ENCODE data around the gene CDC27.
"Not testable (repeated sequence)": the region's sequence is repeated elsewhere in the genome, so short reads cannot be mapped to it uniquely, and the experiment has no call there.

CDC27 gene

DNA sequence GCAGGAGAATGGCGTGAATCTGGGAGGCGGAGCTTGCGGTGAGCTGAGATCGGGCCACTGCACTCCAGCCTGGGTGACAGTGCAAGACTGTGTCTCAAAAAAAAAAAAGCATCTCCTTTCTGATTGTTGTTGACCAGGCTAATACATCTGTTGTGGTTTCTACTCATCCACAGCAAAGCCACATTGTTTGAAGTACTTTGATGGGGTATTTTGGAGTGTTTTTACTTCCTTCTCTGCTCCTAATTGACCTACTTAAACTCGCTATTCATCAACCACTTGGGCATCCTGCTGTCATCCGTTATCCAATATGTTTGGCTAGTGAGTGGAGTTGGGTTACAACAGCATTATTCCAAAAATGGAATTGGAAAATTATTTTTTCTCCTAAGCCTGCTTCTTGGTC lies 3.5 kb upstream of the CDC27 start:
- DNase-seq (ENCODE audit: low spot score), result no peak

DNA sequence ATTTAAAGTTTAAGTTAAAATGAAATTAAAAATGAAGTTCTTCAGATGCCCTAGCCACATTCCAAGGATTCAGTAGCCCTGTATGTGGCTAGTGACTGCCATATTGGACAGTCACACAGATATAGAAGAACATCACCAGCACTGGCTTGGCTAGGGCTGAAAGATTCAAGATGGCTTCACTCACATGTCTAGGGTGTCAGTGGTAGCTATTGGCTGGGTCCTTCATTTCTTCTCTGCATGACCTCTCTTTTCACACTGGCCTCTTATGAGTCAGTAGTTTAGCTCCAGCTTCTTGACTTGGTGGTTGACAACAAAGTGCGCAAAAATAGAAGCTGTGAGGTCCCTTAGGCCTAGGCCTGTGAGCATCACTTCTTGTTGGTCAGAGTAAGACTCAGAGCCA lies 1.7 kb upstream of the CDC27 start:
- DNase-seq (ENCODE audit: low spot score), result no peak

DNA sequence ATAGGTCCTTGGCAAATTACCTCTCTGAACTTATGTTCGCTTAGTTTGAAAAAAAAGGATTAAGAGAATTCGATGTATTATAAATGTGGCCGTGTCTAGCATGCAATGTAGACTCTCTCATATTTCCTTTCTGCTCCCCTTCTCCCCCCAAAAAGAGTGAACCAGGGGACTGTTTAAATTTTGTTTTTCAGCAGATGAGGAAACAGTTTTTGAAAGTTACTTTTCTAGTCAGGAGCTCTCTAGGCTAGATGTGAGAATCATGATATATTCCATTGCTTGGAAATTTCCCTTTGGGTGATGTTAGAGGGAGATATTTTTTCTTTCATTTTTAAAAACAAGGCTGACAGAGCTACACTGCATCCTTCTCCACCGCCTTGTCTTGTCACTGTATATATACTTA lies 1.1 kb upstream of the CDC27 start:
- DNase-seq (ENCODE audit: low spot score), result no peak

DNA sequence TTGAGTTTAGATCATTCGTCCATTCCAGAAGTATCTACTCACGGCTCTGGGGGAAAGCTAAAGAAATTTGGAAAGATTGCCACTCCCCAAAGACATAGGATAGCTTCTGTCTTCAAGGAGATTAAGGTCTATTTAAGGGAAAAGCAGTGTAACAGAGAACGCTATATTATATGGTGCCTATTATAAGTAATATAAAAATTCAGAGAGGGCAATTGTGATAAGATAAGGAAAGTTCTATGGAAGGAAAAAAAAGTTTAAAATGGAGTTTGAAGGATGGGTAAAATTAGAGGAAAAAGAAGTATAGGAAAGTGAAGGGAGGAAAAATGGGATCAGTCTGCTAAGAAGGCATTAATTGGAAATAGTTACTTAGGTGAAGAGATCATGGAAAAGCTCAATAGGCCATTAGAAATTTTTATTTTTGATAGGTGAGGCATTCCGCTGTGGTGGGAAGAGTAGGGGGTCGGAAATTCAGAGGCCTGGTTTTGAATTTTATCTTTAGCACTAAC lies 690 bp upstream of the CDC27 start:
- no peak for DNase-seq (ENCODE audit: low spot score)

DNA sequence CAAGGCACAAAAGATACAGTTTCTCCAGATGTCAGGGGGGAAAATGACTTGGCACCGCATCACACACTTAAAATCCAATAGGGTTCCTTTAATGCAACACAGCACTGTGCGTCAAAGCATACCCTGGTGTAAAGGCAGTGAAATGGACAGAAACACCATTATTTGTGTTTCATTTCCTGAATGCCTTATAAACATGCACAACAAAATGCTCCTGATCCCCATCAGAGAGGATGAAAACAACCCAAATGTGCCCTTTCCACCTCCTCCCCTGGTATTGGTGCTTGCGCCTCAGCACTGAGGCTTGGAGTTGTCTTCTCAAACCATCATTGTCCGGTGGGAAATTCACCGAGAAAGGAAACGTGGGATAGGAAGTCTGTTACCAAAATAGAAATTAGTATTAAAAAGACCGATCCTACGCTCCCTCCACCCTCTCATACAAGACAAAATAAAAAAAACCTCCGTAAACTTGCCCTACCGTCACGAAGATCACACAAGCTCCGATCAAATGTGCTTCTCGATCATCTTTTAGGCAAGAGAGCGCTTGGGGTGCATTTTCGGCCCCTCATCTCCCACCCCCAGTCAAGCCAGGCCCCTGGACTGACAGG lies 722 bp downstream of the CDC27 start:
- peak; percentile 37 for DNase-seq (ENCODE audit: low spot score)

DNA sequence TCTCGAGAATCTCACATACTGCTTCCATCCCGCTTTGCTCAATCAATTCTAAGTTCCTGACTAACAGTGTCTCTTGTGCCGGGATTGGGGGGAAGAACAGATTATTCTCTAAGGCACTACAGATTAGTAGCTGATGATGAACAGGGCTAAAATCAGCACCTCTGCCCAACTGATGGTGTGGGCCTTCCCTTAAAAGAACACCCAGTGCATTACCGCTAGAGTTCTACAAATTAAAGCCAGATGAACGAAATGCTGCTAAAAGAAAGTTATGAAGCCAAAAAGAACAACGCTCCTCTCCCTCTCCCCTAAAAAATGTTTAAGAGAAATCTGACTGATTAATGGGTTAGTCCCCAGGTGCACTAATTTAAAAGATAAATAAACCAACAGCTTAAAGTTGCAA lies 4.4 kb downstream of the CDC27 start:
- no peak for DNase-seq (ENCODE audit: low spot score)

DNA sequence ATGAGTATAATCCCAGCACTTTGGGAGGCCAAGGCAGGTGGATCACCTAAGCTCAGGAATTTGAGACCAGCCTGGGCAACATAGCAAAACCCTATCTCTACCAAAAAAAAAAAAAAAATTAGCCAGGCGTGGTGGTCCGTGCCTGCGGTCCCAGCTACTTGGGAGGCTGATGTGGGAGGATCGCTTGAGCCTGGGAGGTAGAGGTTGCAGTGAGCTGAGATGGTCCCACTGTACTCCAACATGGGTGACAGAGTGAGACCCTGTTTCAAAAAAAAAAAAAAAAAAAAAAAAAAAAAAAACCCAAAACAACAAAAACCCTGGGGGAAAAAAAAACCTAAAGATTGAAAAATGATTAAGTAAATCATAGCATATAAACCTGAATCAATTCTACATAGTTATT lies 8.1 kb downstream of the CDC27 start:
- not testable (repeated sequence) for DNase-seq (ENCODE audit: low spot score)

DNA sequence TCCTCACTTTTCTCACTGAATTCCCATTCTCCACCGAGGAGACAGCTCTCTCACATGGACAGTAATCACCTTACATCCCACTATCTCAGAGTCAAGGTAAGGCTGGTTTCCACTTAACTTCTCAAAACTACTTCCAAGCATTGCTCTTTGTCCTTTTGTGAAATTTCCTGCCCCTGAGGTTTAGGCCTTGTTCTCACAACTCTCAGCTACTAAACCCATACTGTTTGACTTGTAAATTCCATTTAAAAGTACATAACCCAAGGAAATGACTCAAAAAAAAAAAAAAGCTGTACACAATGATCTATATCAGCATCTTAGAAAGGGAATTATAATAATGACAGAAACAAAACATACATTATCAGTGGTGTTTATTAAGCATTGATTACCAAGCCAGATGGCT lies 8.8 kb downstream of the CDC27 start:
- no peak for DNase-seq (ENCODE audit: low spot score)

DNA sequence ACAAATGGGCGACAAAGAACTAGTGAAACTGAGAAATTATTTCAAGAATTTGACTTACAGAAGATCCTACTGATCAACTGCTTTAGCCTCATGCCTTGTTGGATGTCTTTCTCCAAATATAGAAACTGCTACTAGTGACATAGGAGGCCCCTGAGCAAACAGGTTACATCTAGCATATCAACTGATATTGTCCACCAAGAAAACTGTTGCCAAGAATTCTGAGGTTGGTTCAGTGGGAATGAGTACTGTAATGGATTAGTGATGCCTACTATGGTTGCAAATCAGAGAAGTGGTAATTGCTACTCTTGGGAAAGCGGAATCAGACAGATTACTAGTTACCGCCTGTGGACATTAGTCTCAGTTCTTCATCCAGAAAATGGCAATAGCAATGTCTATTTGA lies 10.0 kb downstream of the CDC27 start:
- DNase-seq (ENCODE audit: low spot score), result no peak

DNA sequence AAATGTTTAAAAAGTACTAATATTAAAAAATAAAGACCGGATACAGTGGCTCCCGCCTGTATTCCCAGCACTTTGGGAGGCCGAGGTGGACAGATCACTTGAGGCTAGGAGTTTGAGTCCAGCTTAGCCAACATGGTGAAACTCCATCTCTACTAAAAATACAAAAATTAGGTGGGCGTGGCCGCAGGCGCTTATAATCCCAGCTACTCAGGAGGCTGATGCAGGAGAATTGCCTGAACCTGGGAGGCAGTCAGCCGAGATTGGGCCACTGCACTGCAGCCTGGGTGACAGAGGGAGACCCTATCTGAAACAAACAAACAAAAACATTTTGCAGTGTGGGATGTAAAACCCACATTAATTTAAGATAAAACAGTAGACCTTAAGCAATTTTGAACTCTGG lies 11.8 kb downstream of the CDC27 start:
- no peak for DNase-seq (ENCODE audit: low spot score)

DNA sequence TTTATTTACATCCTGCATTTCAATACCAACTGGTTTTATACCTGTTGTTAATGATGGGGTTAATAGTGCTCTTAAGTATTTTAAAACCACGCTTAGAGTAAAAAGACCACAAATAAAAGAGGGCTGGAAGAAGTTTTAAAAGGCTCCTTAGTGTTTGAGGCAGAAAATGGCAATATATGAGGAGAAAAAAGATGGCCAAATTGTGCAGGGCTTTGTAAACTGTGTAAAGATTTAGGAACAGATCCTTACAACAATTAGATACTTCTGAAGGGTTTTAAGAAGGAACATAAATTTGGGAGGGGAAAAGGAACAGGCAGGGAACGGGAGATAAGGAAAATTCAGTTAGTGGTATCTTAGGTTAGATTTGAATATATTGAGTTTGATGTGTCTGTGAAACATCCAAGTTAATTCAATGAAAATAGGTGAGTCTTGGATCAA lies 12.7 kb downstream of the CDC27 start:
- DNase-seq (ENCODE audit: low spot score), result no peak

DNA sequence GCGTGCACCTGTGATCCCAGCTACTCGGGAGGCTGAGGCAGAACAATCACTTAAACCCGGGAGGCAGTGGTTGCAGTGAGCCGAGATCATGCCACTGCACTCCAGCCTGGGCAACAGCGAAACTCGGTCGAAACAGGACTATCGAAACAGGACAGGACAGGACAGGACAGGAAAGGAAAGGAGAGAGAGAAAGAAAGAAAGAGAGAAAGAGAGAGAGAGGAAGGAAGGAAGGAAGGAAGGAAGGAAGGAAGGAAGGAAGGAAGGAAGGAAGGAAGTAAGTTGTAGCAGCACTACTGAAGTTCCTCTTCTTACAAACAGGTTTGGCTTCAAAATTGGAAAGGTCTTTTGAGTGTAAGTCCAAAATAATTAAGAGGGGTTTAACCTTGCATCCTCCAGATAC lies 14.3 kb downstream of the CDC27 start:
- DNase-seq (ENCODE audit: low spot score), result not testable (repeated sequence)

DNA sequence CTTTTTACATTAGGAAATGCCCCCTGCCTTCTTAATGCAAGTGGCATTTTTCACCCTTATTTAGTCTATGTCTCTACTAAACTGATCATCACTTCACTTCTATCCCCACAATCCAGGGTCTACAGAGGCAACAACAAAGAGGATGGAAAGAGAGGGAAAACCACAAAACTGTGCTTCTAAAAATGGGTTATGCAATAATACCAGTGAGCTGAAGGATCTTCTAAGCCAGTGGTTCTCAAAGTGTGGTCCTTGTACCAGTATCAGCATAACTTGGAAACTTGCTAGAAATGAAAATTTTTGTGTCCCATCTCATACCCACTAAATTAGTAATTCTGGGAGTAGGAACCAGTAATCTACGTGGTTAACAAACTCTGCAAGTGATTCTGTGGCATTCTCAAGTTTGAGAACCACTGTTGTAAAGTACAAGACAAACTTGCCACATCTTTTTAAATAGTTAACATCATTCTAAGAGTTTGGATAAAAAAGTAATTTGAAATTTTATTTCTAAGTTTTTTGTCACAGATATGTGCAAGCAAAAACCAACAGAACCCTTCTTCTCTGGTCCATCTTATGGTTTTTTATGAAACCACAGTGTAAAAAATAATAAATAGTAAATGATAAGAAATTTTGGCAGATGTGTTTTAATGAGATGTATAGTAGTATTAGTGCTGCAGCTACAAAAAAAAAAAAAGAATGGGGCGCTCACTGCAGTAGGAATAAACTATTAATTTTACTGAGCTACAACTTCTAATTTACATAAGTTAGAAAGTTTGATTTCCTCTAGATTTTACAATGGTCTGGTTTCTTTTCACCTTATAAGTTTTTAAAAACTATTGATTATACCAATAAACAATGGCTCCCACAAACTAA lies 16.2 kb downstream of the CDC27 start:
- DNase-seq (ENCODE audit: low spot score), result peak; percentile 22

DNA sequence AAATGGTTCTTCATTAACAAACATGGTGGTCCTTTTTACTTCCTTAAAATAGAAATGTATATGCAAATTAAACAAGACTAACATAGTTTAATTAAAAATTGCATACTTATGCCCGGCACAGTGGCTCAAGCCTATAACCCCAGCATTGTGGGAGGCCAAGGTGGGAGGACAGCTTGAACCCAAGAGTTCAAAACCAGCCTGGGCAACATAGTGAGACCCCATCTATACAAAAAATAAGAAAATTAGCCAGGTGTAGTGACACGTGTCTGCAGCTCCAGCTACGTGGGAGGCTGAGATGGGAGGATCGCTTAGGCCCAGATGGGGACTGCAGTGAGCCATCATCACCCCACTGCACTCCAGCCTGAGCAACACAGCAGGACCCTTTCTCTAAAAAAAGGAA lies 18.4 kb downstream of the CDC27 start:
- DNase-seq (ENCODE audit: low spot score), result no peak

DNA sequence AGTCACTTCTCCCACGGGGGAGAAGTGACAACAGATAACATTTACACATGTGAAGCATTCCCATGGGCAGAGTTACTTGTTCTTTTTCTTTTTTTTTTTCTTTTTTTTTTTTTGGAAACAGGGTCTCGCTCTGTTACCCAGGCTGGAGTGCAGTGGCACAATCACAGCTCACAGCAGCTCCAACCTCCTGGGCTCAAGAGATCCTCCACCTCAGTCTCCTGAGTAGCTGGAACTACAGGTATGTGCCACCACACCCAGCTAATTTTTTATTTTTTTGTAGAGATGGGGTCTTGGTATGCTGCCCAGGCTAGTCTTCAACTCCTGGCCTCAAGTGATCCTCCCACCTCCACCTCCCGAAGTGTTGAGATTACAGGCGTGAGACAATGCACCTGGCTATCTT lies 20.2 kb downstream of the CDC27 start:
- not testable (repeated sequence) for DNase-seq (ENCODE audit: low spot score)

DNA sequence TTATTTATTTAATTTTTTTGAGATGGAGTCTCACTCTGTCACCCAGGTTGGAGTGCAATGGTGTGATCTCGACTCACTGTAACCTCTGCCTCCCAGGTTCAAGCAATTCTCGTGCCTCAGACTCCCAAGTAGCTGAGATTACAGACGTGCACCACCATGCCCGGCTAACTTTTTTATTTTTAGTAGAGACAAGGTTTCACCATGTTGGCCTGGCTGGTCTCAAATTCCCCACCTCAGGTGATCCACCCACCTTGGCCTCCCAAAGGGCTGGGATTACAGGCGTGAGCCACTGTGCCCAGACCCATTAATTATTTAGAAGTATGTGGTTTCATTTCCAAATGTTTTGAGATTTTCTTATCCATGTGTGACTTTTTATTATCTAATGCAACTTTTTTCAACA lies 22.2 kb downstream of the CDC27 start:
- DNase-seq (ENCODE audit: low spot score), result not testable (repeated sequence)

DNA sequence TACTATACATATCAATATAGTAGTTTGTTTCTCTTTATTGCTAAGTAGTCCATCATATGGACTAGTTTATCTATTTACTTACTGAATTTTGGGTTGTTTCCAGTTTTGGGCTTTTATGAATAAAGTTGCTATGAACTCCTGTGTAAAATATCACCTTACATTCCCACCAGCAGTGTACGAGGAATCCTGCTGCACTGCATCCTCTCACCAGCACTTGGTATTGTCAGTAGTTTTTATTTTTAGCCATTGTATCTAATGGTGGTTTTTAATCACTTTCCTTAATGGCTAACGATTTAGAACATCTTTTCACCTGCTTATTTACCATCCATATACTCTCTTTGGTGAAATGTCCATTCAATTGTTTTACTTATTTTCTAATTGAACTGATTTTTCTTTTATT lies 24.0 kb downstream of the CDC27 start:
- DNase-seq (ENCODE audit: low spot score), result no peak

DNA sequence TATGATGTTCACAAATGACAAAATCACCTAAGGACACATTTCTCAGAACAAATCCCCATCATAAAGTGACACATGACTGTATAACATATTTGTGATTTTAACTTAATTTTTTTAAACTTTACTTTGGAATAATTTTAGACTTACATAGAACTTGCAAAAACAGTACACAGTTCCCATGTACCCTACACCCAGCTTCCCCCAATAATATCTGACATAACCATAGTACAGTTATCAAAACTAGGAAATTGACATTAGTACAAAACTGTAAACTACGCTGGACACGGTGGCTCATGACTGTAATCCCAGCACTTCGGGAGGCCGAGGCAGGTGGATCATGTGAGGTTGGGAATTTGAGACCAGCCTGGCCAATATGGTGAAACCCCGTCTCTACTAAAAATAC lies 24.8 kb downstream of the CDC27 start:
- no peak for DNase-seq (ENCODE audit: low spot score)

DNA sequence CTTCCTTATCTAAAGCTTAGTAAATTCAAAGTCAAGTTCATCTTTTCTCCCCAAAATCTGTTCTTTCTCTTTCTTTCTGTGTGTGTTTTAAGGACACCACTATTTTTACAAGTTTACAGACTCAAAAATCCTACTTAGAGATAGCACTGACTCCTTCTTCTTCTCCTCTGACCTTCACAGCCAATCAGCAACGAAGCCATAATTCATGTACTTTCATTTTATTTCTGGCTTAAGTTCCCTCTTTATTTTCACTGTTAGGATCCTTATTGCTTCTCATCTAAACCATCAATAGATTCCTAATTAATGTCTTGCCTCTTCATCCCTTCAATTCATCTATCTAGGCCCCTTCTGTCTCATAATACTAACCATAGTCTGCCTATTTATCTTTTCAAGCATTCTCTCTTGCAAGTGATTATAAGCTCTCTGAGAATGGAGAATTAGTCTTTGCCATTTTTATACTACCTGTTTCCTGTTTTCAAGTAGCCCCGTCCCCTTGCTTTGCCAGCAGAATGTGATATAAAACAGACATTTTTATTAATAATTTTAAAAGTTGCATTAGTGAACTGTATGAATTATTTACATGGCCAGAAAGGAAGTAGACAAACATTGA lies 27.0 kb downstream of the CDC27 start:
- no peak for DNase-seq (ENCODE audit: low spot score)

DNA sequence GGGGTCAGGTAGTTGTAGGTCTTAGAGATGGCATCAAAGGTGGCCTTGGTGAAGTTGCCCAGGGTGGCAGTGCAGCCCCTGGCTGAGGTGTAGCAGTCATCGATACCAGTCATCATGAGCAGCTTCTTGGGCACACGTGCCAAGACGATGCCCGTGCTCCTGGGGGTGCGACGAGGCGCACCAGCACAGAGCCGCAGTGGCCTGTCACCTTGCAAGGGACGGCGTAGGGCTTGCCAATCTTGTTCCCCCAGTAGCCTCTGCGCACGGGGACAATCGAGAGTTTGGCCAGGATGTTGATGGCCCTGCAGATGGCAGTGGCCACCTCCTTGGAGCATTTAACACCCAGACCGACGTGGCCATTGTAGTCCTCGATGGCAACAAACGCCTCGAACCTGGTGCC lies 29.8 kb downstream of the CDC27 start:
- DNase-seq (ENCODE audit: low spot score), result no peak

DNA sequence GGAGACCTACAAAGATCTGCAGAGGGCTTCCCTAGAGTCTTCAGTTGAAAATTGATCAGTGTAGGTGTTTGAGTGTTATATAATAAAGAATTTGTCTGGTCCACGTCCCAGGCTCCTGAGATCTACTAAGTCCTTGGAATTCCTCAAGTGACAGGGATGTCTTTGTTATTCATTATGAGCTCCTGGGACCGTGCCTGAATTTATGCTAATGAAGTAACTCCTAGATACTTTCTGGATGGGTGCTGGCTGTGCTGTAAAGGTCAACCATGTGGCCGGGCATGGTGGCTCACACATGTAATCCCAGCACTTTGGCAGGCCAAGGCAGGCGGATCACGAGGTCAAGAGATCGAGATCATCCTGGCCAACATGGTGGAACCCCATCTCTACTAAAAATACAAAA lies 43.7 kb downstream of the CDC27 start:
- no peak for DNase-seq (ENCODE audit: low spot score)

DNA sequence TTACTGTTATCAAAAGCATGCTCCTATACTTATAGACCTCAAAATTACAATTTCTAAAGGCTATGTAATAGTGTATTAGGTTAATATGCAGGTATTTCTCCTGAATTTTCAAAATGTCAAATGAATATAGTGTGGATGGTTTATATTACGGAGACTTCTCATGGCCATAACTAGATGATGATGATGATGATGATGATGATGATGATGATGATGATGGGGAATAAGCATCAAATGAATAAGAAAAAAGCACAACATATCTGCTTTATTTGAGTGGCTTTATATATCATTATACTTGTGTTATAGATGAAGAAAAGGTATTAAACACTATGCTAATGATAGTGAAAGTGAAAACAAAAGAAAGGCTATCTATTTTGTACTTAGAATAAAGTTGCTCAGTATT lies 53.9 kb downstream of the CDC27 start:
- DNase-seq (ENCODE audit: low spot score), result no peak

DNA sequence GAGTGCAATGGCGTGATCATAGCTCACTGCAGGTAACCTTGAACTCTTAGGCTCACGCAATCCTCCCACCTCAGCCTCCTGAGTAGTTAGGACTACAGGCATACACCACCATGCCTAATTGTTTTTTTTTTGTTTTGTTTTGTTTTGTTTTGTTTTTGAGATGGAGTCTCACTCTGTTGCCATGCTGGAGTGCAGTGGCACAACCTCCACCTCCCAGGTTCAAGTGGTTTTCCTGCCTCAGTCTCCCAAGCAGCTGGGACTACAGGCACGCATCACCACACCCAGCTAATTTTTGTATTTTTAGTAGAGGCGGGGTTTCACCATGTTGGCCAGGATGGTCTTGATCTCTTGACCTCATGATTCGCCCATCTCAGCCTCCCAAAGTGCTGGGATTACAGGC lies 54.7 kb downstream of the CDC27 start:
- not testable (repeated sequence) for DNase-seq (ENCODE audit: low spot score)

Data from activated CD4-positive, alpha-beta T cell treated with anti-CD3 and anti-CD28 coated beads, Interleukin-2, Interleukin-4, amounts not matched to agents 100 ng/mL and 50 ng/mL, durations not matched to agents 16 hours and 8 hours (primary cell).